Mesendoderm (in vitro differentiated cells): ENCODE results near the gene IER3.

Experiments
- DNase-seq: peaks from one replicate; pipeline ENCODE4 v3.0.0; 2013
- H2AK5ac ChIP-seq: 2 replicates; pipeline ENCODE4 v1.6.1; 2013; ENCODE audit warnings: low read length, inconsistent platforms
- H2BK120ac ChIP-seq: 2 replicates; pipeline ENCODE4 v1.6.1; 2013; ENCODE audit warnings: low read depth, mild to moderate bottlenecking, low read length, moderate library complexity, mixed read lengths
- H2BK15ac ChIP-seq: replicated peaks from 2 replicates; pipeline ENCODE4 v1.6.1; 2013; ENCODE audit warnings: low read depth, mild to moderate bottlenecking, moderate library complexity
- H2BK5ac ChIP-seq: 2 replicates; pipeline ENCODE4 v1.6.1; 2013; ENCODE audit warnings: low read length, inconsistent platforms
- H3K18ac ChIP-seq: 2 replicates; pipeline ENCODE4 v1.6.1; 2013; ENCODE audit warnings: mild to moderate bottlenecking, low read length, mixed read lengths
- H3K23ac ChIP-seq: one replicate; pipeline ENCODE4 v1.6.1; 2013; ENCODE audit warnings: low read length
- H3K27ac ChIP-seq: 2 replicates; pipeline ENCODE4 v1.5.1; 2013; ENCODE audit warnings: low read depth, mild to moderate bottlenecking, inconsistent platforms, low read length, moderate library complexity
- H3K27me3 ChIP-seq: 2 replicates; pipeline ENCODE4 v1.6.1; 2013; ENCODE audit warnings: low read length, control low read depth, mild to moderate bottlenecking, inconsistent platforms; ENCODE audit not compliant: insufficient read depth, poor library complexity
- H3K36me3 ChIP-seq: 2 replicates; pipeline ENCODE4 v1.6.1; 2013; ENCODE audit warnings: low read length, inconsistent platforms; ENCODE audit not compliant: control insufficient read depth, insufficient read depth
- H3K4ac ChIP-seq: one replicate; pipeline ENCODE4 v1.6.1; 2013; ENCODE audit warnings: low read depth, mild to moderate bottlenecking, low read length, moderate library complexity
- H3K4me1 ChIP-seq: 2 replicates; pipeline ENCODE4 v1.6.1; 2013; ENCODE audit warnings: low read depth, low read length, inconsistent platforms; ENCODE audit not compliant: control insufficient read depth
- H3K4me2 ChIP-seq: 2 replicates; pipeline ENCODE4 v1.6.1; 2013; ENCODE audit warnings: low read length
- H3K4me3 ChIP-seq: 2 replicates; pipeline ENCODE4 v1.5.1; 2013; ENCODE audit warnings: mild to moderate bottlenecking, low read length
- H3K56ac ChIP-seq: one replicate; pipeline ENCODE4 v1.6.1; 2013; ENCODE audit warnings: low read length
- H3K79me1 ChIP-seq: 2 replicates; pipeline ENCODE4 v1.6.1; 2013; ENCODE audit warnings: low read length, inconsistent platforms
- H3K79me2 ChIP-seq: 2 replicates; pipeline ENCODE4 v1.6.1; 2013; ENCODE audit warnings: mild to moderate bottlenecking, low read length; ENCODE audit not compliant: control insufficient read depth, insufficient read depth
- H3K9ac ChIP-seq: 2 replicates; pipeline ENCODE4 v1.6.1; 2013; ENCODE audit warnings: low read length, inconsistent platforms
- H4K5ac ChIP-seq: one replicate; pipeline ENCODE4 v1.6.1; 2013; ENCODE audit warnings: low read length
- H4K8ac ChIP-seq: one replicate; pipeline ENCODE4 v1.6.1; 2013; ENCODE audit warnings: low read depth, mild to moderate bottlenecking, control low read depth, low read length, moderate library complexity
- WGBS: extraction: QIAGEN DNeasy Blood & Tissue Kit; methylation state at CpG from one replicate; pipeline ENCODE4 v1.1.7; 2013; ENCODE audit warnings: low lambda C conversion rate, missing lambda C conversion rate; ENCODE audit not compliant: insufficient coverage; ENCODE audit errors: extremely low coverage; 5-methylcytosine and 5-hydroxymethylcytosine counted together

Gene IER3

DNA sequence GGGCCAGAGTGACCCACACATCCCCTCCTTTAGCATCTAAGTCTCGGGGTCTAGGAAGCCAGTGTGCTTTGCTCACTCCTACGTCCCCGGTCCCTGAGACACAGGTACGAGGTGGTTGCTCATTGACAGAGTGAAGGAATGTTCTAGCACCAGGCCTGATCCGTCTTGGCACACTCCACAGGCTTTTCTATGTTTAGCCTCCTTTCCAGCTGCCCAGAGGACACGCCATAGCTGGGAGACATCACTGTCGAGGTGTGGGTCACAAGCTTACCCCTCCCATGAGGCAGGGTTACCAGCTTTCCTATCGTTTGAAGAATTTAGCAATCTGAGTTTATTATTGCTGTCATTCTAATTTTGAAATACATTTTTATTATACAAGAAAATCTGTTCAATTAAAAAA is 30.4 kb upstream of the IER3 start:
- Histone ChIP-seq H2BK120ac (peak overlapping the region; percentile 88), H2AK5ac (no peak overlapping the region), H3K56ac (peak overlapping the region; percentile 75), H3K4me1 (peaks cover 5% of the 10 kb centered on the region), H2BK5ac (peak overlapping the region; percentile 56), H2BK15ac (no peak overlapping the region), H3K23ac (no peak overlapping the region), H3K27me3 (no peaks in the 10 kb centered on the region), H3K9ac (no peak overlapping the region), H3K4me2 (no peak overlapping the region), H3K4ac (peak overlapping the region; percentile 97), H3K27ac (no peak overlapping the region), H3K79me2 (no peaks in the 10 kb centered on the region), H3K18ac (peak overlapping the region; percentile 96), H3K79me1 (no peaks in the 10 kb centered on the region), H4K5ac (no peak overlapping the region), H3K36me3 (no peaks in the 10 kb centered on the region), H4K8ac (no peak overlapping the region), H3K4me3 (no peak overlapping the region)
- DNase-seq = no peak
- no CpG with 5 or more reads among the region's 8 CpGs for WGBS

DNA sequence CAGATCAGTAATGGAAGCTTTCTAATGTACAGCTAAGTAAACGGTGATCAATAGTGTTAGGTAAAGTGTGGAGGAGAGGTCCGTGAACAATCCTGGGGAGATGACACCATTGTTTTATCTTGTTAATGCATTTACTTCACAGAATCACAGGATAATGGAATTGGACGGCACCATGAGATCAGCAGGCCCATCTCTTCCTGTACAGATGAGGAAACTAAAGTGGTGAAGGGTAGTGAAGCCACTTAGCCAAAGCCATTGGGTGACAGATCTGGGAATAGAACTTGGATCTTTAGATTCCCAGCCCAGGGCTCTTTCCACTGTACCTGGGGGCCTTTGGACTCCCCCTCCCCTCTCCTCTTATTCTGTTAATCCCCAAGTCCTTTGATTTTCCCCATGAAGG is 26.2 kb upstream of the IER3 start:
- no peak overlapping the region for H3K4me2 ChIP-seq
- peak overlapping the region; percentile 94 for H3K18ac ChIP-seq
- H3K4ac ChIP-seq = peak overlapping the region; percentile 78
- H3K56ac ChIP-seq = peak overlapping the region; percentile 29
- H2BK15ac ChIP-seq = peak overlapping the region; percentile 14
- no peak overlapping the region for H3K23ac ChIP-seq
- H3K4me1 ChIP-seq = peaks cover 15% of the 10 kb centered on the region
- H3K27ac ChIP-seq = no peak overlapping the region
- H2BK5ac ChIP-seq = peak overlapping the region; percentile 95
- no peaks in the 10 kb centered on the region for H3K79me2 ChIP-seq
- peak overlapping the region; percentile 31 for H2AK5ac ChIP-seq
- H4K8ac ChIP-seq = no peak overlapping the region
- no peak overlapping the region for H4K5ac ChIP-seq
- peak overlapping the region; percentile 94 for H2BK120ac ChIP-seq
- H3K9ac ChIP-seq = no peak overlapping the region
- no peaks in the 10 kb centered on the region for H3K36me3 ChIP-seq
- no peak overlapping the region for H3K4me3 ChIP-seq
- no CpG with 5 or more reads among the region's 3 CpGs for WGBS
- DNase-seq = no peak
- no peaks in the 10 kb centered on the region for H3K27me3 ChIP-seq
- no peaks in the 10 kb centered on the region for H3K79me1 ChIP-seq

DNA sequence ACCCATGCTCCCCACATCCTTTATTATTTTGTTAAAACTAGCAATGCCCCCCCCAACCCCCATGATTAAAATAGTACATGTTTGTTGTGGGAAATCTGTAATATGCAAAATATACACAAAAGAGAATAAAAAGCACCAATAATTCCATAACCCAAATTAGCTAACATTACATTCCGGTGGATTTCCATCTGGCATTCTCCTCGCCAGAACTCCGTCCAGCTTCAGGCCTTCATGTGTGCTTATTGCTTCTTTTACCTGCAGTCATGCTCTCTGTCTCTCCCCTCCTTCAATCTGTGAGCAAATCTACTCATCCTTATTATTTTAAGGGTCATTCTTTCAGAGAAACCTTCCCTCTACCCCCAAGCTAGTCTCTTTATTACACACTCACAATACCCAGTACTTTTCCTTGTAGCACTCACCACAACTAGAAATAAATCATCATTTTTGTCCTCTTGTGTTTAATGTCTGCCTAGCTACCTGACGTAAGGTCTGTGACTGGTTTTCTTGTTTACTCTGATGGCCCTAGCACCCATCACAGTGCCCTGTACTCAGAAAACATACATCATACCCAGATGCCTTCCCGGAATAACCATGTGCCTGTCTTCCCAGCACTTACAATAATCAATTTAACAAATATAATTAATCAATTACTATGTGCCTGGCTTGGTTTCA is 25.6 kb upstream of the IER3 start:
- no peak overlapping the region for H3K4me3 ChIP-seq
- peaks cover 15% of the 10 kb centered on the region for H3K4me1 ChIP-seq
- H3K79me2 ChIP-seq = no peaks in the 10 kb centered on the region
- no peak overlapping the region for H4K8ac ChIP-seq
- no peaks in the 10 kb centered on the region for H3K79me1 ChIP-seq
- H3K27ac ChIP-seq = peak overlapping the region; percentile 90
- WGBS = no CpG with 5 or more reads among the region's 5 CpGs
- H4K5ac ChIP-seq = peak overlapping the region; percentile 2
- no peaks in the 10 kb centered on the region for H3K36me3 ChIP-seq
- DNase-seq = no peak
- H3K9ac ChIP-seq = peak overlapping the region; percentile 53
- no peaks in the 10 kb centered on the region for H3K27me3 ChIP-seq
- peak overlapping the region; percentile 94 for H3K18ac ChIP-seq
- peak overlapping the region; percentile 90 for H3K4ac ChIP-seq
- no peak overlapping the region for H3K23ac ChIP-seq
- peak overlapping the region; percentile 94 for H2BK120ac ChIP-seq
- peak overlapping the region; percentile 94 for H3K56ac ChIP-seq
- no peak overlapping the region for H2BK15ac ChIP-seq
- peak overlapping the region; percentile 94 for H2AK5ac ChIP-seq
- H2BK5ac ChIP-seq = peak overlapping the region; percentile 100
- H3K4me2 ChIP-seq = no peak overlapping the region

DNA sequence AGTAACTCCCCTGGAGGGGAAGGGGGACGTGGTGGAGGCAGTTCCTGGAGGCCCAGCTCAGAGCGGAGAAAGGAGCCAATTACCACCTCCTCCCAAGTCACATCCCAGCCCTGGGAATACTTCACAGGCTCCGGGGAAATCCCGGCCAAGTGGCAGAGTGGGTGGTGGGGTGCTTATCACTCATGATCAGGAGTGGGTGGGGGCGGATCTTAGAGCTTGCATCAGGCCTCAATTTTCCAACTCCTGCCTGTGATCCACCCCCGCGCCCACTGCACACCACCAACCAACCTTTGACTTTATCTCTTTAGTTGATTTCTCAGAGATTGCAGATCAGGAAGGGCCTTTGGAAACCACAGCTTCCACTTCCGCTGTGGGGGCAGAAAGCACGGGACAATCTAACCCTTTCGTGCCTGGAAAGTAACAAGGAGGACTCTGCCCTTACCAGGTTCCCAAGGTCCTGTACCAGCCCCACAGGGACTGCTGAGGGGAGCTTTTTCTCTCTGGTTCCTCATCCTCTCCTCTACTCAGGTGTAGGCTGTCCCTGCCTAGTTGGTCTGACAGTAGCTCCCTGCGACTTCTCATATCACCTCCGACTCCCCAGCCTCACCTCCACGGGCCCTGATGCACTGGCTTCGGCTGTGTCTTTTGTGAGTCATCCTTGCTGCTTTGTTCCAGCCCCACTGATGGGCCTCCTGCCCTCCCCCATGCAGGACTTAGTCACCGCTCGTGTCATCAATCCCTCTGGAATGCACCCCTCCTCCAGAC is 24.9 kb upstream of the IER3 start:
- Histone ChIP-seq H2AK5ac (peak overlapping the region; percentile 100), H3K36me3 (no peaks in the 10 kb centered on the region), H3K9ac (peak overlapping the region; percentile 42), H2BK15ac (no peak overlapping the region), H2BK5ac (peak overlapping the region; percentile 100), H3K18ac (peak overlapping the region; percentile 94), H3K27ac (peak overlapping the region; percentile 90), H3K79me2 (no peaks in the 10 kb centered on the region), H3K4me2 (peak overlapping the region; percentile 11), H3K56ac (peak overlapping the region; percentile 94), H4K5ac (peak overlapping the region; percentile 72), H3K79me1 (no peaks in the 10 kb centered on the region), H3K4ac (peak overlapping the region; percentile 90), H2BK120ac (peak overlapping the region; percentile 64), H3K4me3 (no peak overlapping the region), H3K27me3 (no peaks in the 10 kb centered on the region), H4K8ac (peak overlapping the region; percentile 69), H3K4me1 (peaks cover 15% of the 10 kb centered on the region), H3K23ac (no peak overlapping the region)
- peak; percentile 95 for DNase-seq
- WGBS = no CpG with 5 or more reads among the region's 16 CpGs

DNA sequence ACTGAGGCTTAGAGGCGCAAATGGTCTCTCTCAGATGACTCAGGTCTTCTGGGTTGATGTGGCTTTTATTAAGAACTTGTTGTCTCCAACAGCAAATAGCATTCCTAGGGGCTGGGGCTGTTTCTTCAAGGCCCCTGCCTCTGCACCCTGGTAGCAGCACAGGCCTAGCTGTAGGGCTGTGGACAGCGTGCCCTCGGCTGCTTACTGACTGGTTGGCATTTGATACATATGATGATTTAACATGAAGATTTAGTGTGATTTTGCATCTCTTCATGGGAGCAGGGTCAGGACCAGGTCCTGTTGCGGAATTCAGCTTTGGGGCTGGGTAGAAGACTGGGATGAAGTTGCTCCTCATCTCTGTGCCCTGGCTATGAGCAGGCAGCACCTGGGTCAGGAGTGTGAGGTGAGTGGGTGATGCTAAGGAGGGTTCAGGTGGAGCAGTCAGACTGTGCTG is 24.3 kb upstream of the IER3 start:
- H3K23ac ChIP-seq = no peak overlapping the region
- H3K4me3 ChIP-seq = no peak overlapping the region
- peaks cover 18% of the 10 kb centered on the region for H3K4me1 ChIP-seq
- no peak overlapping the region for H4K8ac ChIP-seq
- H3K27me3 ChIP-seq = no peaks in the 10 kb centered on the region
- H3K27ac ChIP-seq = peak overlapping the region; percentile 90
- no peak overlapping the region for H2BK15ac ChIP-seq
- peak overlapping the region; percentile 52 for H2BK120ac ChIP-seq
- no CpG with 5 or more reads among the region's 4 CpGs for WGBS
- peak overlapping the region; percentile 72 for H4K5ac ChIP-seq
- H3K18ac ChIP-seq = peak overlapping the region; percentile 94
- no peaks in the 10 kb centered on the region for H3K36me3 ChIP-seq
- peak overlapping the region; percentile 42 for H3K9ac ChIP-seq
- H3K79me1 ChIP-seq = no peaks in the 10 kb centered on the region
- H3K4ac ChIP-seq = peak overlapping the region; percentile 90
- H2AK5ac ChIP-seq = peak overlapping the region; percentile 100
- DNase-seq = peak; percentile 59
- peak overlapping the region; percentile 100 for H2BK5ac ChIP-seq
- peak overlapping the region; percentile 11 for H3K4me2 ChIP-seq
- peak overlapping the region; percentile 94 for H3K56ac ChIP-seq
- H3K79me2 ChIP-seq = no peaks in the 10 kb centered on the region
